Measurements from ENCODE around the gene WDR64. TPM values are rescaled to one million over a fixed set of nuclear protein-coding genes. Genes with fewer than 3 reads are reported as not detected.
A peak's percentile ranks its signal among the peaks of the same experiment; 100 is the strongest.
"Not testable (repeated sequence)": the region's sequence is repeated elsewhere in the genome, so short reads cannot be mapped to it uniquely, and the experiment has no call there.

The WDR64 gene
- polyA plus RNA-seq, 1 donor (not counting 4 experiments of a cell fraction or from before 2014, with no cell fraction given) = not detected

GRCh38 chr1:241823925-241824324, 171.8 kb downstream of the WDR64 start:
- no peak for FAIRE-seq
- H3K27ac ChIP-seq (ENCODE audit: control insufficient read depth, insufficient read depth, low read length) = no peak overlapping the region
- no peak overlapping the region for H3K4me2 ChIP-seq (ENCODE audit: control insufficient read depth, extremely low read depth, insufficient read depth, low read depth, low read length)

GRCh38 chr1:241825581-241825980, 173.5 kb downstream of the WDR64 start:
- no peak overlapping the region for H3K27ac ChIP-seq (ENCODE audit: control insufficient read depth, insufficient read depth, low read length)
- no peak overlapping the region for H3K4me3 ChIP-seq (ENCODE audit: control insufficient read depth in 2 of 3, extremely low read depth in 1 of 3, insufficient read depth in 2 of 3, low read depth in 1 of 3, low read length in 3 of 3)
- no peak for FAIRE-seq
- no peaks in the 10 kb centered on the region for H4K20me1 ChIP-seq (ENCODE audit: control insufficient read depth, extremely low read depth, insufficient read depth, low read length)
- H3K9ac ChIP-seq (ENCODE audit: control insufficient read depth, extremely low read depth, insufficient read depth, low read length) = no peak overlapping the region
- no peaks in the 10 kb centered on the region for H3K27me3 ChIP-seq (ENCODE audit: control insufficient read depth, extremely low read depth, insufficient read depth, low read length)
- no peak overlapping the region for H3K4me2 ChIP-seq (ENCODE audit: control insufficient read depth, extremely low read depth, insufficient read depth, low read depth, low read length)
- no peaks in the 10 kb centered on the region for H3K9me3 ChIP-seq (ENCODE audit: control insufficient read depth, low read depth, low read length)
- no peak overlapping the region for H2AFZ ChIP-seq (ENCODE audit: control insufficient read depth, low read length)
- dilution Hi-C loops (cut with MboI; ENCODE audit: extremely low pct_ligation_motif_present, low sequenced_read_pairs) = loop anchor here (25.0 kb wide), 1 partner anchor 213 kb away; no protein-coding TSS in a partner anchor
- no peaks in the 10 kb centered on the region for H3K9me1 ChIP-seq (ENCODE audit: control insufficient read depth, extremely low read depth, insufficient read depth, low read length)
- H3K79me2 ChIP-seq (ENCODE audit: control insufficient read depth, insufficient read depth, low read length) = no peaks in the 10 kb centered on the region
- DNase-seq (ENCODE audit: low read depth, low spot score) = no peak
- H3K36me3 ChIP-seq (ENCODE audit: control insufficient read depth in 2 of 2, extremely low read depth in 1 of 2, insufficient read depth in 2 of 2, low read length in 2 of 2) = no peaks in the 10 kb centered on the region
- no peak for TF ChIP-seq EZH2 (IDR thresholded peaks at IDR 0.05; ENCODE audit: low read length)
- TF ChIP-seq, protein P1, sequence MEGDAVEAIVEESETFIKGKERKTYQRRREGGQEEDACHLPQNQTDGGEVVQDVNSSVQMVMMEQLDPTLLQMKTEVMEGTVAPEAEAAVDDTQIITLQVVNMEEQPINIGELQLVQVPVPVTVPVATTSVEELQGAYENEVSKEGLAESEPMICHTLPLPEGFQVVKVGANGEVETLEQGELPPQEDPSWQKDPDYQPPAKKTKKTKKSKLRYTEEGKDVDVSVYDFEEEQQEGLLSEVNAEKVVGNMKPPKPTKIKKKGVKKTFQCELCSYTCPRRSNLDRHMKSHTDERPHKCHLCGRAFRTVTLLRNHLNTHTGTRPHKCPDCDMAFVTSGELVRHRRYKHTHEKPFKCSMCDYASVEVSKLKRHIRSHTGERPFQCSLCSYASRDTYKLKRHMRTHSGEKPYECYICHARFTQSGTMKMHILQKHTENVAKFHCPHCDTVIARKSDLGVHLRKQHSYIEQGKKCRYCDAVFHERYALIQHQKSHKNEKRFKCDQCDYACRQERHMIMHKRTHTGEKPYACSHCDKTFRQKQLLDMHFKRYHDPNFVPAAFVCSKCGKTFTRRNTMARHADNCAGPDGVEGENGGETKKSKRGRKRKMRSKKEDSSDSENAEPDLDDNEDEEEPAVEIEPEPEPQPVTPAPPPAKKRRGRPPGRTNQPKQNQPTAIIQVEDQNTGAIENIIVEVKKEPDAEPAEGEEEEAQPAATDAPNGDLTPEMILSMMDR (optimal IDR thresholded peaks at IDR 0.05 in 1 of 3, IDR thresholded peaks at IDR 0.05 in 1 of 3, conservative IDR thresholded peaks at IDR 0.05 in 1 of 3; ENCODE audit: extremely low read depth in 1 of 3, insufficient read depth in 2 of 3, low read length in 3 of 3) = no peak
- H3K4me1 ChIP-seq (ENCODE audit: control insufficient read depth, extremely low read depth, insufficient read depth, low read length) = peaks cover 6% of the 10 kb centered on the region

More at GRCh38 chr1:241823925-241824324, 171.8 kb downstream of the WDR64 start:
- Histone ChIP-seq H3K9ac (ENCODE audit: control insufficient read depth, extremely low read depth, insufficient read depth, low read length) (no peak overlapping the region), H3K9me1 (ENCODE audit: control insufficient read depth, extremely low read depth, insufficient read depth, low read length) (no peaks in the 10 kb centered on the region), H2AFZ (ENCODE audit: control insufficient read depth, low read length) (peak overlapping the region; percentile 41), H3K27me3 (ENCODE audit: control insufficient read depth, extremely low read depth, insufficient read depth, low read length) (no peaks in the 10 kb centered on the region), H3K36me3 (ENCODE audit: control insufficient read depth in 2 of 2, extremely low read depth in 1 of 2, insufficient read depth in 2 of 2, low read length in 2 of 2) (no peaks in the 10 kb centered on the region), H4K20me1 (ENCODE audit: control insufficient read depth, extremely low read depth, insufficient read depth, low read length) (no peaks in the 10 kb centered on the region), H3K4me1 (ENCODE audit: control insufficient read depth, extremely low read depth, insufficient read depth, low read length) (peaks cover 6% of the 10 kb centered on the region), H3K9me3 (ENCODE audit: control insufficient read depth, low read depth, low read length) (no peaks in the 10 kb centered on the region), H3K79me2 (ENCODE audit: control insufficient read depth, insufficient read depth, low read length) (no peaks in the 10 kb centered on the region), H3K4me3 (ENCODE audit: control insufficient read depth in 2 of 3, extremely low read depth in 1 of 3, insufficient read depth in 2 of 3, low read depth in 1 of 3, low read length in 3 of 3) (no peak overlapping the region)
- DNase-seq (ENCODE audit: low read depth, low spot score) = no peak
- TF ChIP-seq, protein P1 (optimal IDR thresholded peaks at IDR 0.05 in 1 of 3, IDR thresholded peaks at IDR 0.05 in 1 of 3, conservative IDR thresholded peaks at IDR 0.05 in 1 of 3; ENCODE audit: extremely low read depth in 1 of 3, insufficient read depth in 2 of 3, low read length in 3 of 3) = no peak
- TF ChIP-seq EZH2 (IDR thresholded peaks at IDR 0.05; ENCODE audit: low read length) = no peak
- dilution Hi-C loops (cut with MboI; ENCODE audit: extremely low pct_ligation_motif_present, low sequenced_read_pairs) = no loop called here

- H3K4me3 ChIP-seq (ENCODE audit: control insufficient read depth in 2 of 3, extremely low read depth in 1 of 3, insufficient read depth in 2 of 3, low read depth in 1 of 3, low read length in 3 of 3); H3K9ac ChIP-seq (ENCODE audit: control insufficient read depth, extremely low read depth, insufficient read depth, low read length); DNase-seq (ENCODE audit: low read depth, low spot score); H2AFZ ChIP-seq (ENCODE audit: control insufficient read depth, low read length); H3K79me2 ChIP-seq (ENCODE audit: control insufficient read depth, insufficient read depth, low read length); H3K4me1 ChIP-seq (ENCODE audit: control insufficient read depth, extremely low read depth, insufficient read depth, low read length); H3K9me1 ChIP-seq (ENCODE audit: control insufficient read depth, extremely low read depth, insufficient read depth, low read length); H3K27ac ChIP-seq (ENCODE audit: control insufficient read depth, insufficient read depth, low read length); H3K27me3 ChIP-seq (ENCODE audit: control insufficient read depth, extremely low read depth, insufficient read depth, low read length); H3K4me2 ChIP-seq (ENCODE audit: control insufficient read depth, extremely low read depth, insufficient read depth, low read depth, low read length); H4K20me1 ChIP-seq (ENCODE audit: control insufficient read depth, extremely low read depth, insufficient read depth, low read length); H3K9me3 ChIP-seq (ENCODE audit: control insufficient read depth, low read depth, low read length); FAIRE-seq; H3K36me3 ChIP-seq (ENCODE audit: control insufficient read depth in 2 of 2, extremely low read depth in 1 of 2, insufficient read depth in 2 of 2, low read length in 2 of 2): not testable (repeated sequence)
- dilution Hi-C loops (cut with MboI; ENCODE audit: extremely low pct_ligation_motif_present, low sequenced_read_pairs) = loop anchor here (25.0 kb wide), 1 partner anchor 214 kb away; no protein-coding TSS in a partner anchor
Measured at GRCh38 chr1:241826613-241827012, 174.5 kb downstream of the WDR64 start.
